HG02852 (cell line): Measurements from ENCODE around the gene MAP1LC3B2.

ENCODE experiments used
- ATAC-seq: cut with Tn5 transposase; IDR thresholded peaks from one replicate; pipeline ENCODE4 v1.9.1; 2021; ENCODE audit warnings: mild to moderate bottlenecking, moderate library complexity; ENCODE audit not compliant: unreplicated experiment

Gene MAP1LC3B2

DNA sequence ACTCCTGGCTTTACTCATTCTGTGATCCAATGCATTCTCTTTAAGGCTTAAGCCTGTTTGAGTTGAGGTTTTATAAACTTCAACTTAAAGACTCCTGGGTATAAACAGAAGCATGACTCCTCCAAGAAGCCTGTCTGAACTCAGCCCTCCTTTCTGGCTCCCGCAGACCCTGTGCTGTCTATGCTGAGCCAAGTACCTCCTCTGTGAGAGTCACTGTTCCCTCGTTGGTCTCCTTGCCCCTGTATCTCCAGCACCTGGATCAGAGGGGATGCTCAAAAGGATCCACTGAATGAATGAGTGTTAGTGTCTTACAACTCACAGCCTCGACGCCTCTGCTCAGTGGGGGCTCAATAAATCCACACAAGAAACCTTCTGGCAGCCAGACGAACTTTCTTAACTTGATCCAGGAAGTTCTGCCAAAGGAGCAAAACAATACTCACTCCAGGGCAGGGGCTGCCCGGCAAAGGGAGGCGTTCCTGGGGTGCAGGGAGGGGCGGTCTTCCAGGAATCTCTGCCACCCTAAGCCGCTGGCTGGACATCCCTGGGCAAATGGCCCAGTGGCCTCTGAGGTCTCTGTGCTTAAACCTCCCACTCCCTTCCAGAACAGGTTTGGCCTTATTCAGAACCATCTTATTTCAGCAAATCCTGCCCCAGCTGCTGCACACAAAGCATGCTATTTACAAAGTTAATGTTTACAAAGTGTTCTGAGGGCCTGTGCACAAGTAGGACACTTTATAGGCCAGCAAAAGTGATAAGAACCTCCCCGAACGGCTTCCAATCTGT is 32.9 kb downstream of the MAP1LC3B2 start:
- no peak for ATAC-seq

GRCh38 chr12:116592731-116593130 is 33.5 kb downstream of the MAP1LC3B2 start:
- no peak for ATAC-seq

GRCh38 chr12:116594325-116595038 is 35.3 kb downstream of the MAP1LC3B2 start:
- ATAC-seq, result no peak

GRCh38 chr12:116595186-116595585 is 36.0 kb downstream of the MAP1LC3B2 start:
- ATAC-seq, result no peak

GRCh38 chr12:116595672-116596071 is 36.5 kb downstream of the MAP1LC3B2 start:
- ATAC-seq, result no peak

DNA sequence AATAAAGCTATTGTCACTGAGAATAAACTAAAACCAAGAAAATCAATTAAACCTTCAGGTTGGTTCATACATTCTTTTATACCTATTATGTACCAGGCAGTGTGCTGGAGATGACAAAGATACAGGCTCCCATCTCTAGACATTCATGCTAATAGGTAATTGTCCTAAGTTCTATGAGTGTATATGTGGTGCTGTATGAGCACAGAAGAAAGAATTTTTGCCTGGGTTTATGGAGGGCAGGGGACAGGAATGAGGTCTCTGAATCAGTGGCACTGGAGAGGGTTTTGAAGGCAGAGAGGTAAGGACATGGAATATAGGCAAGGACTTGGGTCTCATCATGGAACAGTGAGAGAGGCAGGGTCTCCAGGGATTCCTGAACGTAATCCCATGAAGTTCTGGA is 38.7 kb downstream of the MAP1LC3B2 start:
- no peak for ATAC-seq

DNA sequence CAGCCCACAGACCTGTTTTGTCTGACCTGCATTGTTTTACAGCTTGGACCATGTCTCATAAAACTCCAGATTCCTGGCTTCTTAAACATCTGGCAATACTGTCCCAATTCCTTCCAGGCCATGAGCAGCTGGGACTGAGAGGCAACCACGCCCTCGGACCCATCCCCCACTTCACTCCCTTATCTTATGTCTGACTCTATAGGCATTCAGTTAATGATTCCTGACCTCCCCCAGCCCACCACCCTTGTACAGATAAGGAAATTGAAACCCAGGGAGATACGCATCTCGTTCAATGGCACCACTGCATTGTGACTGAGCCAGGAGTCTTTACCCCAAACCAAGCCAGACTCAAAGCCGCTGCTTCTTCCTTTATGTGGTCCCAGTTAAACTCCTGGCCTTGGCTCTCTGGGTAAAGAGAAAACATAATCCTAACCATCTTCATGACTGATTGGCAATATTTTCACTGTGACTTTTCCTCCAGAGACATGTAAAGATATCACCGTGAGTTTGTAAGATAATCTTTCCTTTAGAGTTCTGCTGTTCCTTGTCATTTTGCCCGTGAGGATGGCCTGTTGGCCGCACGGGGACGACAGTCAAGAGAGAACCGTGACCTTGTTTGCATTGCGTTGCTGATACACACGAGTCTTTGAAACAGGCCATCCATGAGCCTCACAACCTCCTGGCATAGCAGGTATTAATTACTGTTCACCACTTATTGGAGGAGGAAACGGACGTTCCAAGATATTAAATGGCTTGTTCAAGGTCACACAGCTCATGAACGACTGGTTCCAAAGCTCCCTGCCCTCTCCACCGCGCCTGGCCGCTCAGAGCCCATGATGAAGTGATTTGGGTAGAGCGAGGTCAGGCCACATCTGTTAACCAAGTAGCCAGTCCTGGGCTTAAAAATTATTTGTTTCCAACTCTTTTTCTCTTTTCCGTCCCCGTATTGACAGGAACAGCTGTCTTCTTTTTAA is 39.4 kb downstream of the MAP1LC3B2 start:
- ATAC-seq, result no peak

DNA sequence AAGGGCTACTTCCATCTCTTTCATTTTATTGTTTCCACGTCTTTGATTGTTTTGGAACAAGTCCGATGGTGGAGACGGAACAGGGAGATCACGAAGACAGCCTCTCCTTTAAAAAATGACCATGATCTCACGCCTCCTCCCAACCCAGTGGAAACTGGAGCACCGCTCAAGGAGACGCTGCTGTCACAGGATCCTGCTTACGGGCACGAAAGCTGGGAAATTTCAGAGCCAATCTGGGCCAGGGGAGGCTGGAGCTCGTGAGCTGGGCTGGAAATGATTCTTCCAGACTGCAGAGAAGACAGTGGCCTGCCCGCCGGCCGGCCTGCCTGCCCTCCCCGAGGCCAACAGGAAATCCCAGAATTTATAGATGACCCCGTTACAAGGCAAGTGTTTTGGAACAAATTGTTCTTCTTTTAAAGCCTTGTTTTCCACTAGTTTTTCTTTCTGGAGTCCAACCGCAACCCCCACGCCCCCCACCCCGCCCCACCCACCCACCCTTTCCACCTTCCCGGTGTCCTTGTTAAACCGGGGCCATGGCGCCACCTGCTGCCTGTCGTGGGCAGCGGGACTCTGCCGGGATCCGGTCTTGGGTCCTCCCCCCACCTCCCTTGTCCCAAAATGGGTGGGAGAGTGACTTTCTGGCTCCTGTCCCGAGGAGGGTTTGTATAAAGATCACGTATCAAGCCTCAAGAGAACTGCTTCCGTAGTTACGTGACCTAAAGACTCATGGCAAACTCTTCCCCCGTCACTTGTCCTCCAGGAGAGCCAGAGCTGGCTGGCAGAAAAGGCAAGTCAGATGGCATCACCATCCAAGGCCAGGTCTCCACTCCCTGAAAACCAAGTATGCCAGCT is 40.3 kb downstream of the MAP1LC3B2 start:
- ATAC-seq, result no peak

DNA sequence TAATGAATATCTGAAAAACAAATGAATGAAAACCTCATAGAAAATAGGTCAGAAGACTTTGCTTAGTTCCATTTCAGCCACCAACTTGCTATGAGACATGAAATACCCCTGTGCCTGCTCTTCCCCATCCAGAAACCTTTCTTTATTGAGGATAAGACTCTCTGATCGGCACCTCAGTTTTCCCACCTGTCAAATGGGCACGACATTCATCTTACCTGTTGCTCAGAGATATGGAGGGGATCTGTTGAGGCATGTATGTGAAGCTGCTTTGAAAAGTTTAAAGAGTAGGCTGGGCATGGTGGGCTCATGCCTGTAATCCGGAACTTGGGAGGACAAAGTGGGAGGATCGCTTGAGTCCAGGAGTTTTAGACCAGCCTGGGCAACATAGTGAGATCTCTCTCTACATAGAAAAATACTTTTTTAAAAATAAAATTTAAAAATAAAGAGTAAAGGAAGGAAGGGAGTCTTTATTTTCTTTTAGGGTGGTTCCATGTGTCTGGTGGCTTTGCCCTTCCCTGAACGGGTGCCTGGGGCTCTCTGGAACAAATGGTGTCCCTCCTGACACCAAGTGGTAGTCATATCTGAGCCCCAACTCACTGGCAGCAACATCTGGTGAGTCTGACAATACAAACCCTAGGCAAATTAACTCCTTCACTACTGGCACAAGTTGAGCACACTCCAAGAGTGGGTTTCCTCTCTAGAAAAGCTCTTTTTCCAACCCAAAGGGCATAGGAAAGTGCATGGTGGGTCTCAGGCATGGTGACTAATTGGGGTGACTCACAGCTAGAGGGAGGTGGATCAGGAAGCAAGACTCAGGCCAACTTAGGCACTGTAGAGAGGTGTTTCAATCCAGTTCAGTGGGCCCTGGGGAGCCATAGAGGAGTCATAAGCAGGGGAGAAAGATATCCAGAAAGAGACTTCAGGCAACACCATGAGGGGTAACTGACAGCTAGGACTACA is 42.1 kb downstream of the MAP1LC3B2 start:
- ATAC-seq, result no peak

DNA sequence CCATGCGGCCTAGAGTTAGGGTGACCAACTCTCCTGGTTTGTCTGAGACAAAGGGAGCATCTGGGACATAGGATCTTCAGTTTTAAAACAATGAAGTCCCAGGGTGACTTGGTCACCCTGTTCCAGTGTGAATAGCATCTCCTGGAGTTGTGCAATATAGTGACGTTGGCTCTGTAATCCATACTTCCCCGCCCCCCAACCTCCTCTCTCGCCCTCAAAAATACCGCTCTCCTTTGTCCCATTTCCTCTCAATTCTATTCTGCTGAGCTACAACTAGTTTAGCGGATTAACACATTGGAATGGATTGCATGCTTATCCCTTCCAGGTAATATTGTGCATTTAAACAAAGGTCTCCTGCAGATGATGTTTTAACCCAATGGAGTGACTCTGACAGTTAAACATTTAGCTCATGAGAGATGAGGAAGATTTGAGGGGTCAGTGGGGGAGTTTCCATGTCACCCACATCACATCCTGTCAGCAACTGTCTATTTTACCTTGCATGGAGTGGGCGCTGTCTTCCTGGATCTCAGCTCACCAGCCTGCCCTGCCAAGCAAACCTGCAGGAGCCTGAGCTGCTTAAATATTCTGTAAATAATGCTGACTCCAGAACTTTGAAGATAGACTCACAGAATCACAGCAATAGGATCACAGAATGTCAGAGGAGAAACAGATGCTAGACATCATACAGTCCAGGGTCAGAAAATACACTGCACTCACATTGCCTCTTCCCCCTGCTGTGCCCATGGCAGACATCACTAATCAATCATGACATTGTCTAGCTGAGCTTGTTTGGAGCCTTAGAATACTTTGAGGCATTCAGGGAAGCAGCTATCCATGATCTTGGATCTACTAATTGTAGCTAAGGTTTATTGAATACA is 43.0 kb downstream of the MAP1LC3B2 start:
- ATAC-seq, result no peak

- ATAC-seq, result no peak
Measured at GRCh38 chr12:116603546-116604177, 44.5 kb downstream of the MAP1LC3B2 start.

- no peak for ATAC-seq
Measured at GRCh38 chr12:116604178-116604895, 45.2 kb downstream of the MAP1LC3B2 start.

DNA sequence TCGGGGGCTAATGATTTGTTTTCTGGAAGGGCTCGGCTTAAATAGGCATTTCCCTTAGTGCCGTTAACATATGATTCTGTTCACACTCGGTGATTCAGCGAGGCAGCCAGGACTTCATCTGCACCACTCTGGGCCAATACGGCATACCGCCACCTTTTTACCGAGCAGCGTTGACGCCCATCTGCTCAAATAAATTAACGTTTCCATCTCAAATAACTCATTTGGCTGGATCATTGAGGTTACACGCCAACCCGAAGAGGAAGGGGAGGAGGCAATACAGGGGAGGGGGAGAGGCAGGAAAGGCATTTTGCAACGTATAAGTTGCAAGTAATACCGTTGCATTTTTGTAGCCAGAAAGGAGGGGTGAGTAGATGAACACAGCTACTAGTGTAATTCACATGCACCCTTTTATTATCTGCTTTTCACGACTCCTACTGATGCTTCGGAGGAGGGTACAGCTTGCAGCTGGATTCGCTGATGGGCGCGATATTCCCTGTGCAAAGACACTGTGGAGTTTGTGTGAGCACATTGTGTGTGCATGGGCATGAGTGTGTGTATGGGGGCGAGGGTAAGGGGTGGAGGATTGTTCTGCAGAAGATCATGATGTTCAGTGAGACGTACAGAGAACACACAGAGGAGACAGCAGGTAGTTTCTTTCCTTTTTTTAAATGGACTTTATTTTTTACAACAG is 45.9 kb downstream of the MAP1LC3B2 start:
- ATAC-seq, result no peak

DNA sequence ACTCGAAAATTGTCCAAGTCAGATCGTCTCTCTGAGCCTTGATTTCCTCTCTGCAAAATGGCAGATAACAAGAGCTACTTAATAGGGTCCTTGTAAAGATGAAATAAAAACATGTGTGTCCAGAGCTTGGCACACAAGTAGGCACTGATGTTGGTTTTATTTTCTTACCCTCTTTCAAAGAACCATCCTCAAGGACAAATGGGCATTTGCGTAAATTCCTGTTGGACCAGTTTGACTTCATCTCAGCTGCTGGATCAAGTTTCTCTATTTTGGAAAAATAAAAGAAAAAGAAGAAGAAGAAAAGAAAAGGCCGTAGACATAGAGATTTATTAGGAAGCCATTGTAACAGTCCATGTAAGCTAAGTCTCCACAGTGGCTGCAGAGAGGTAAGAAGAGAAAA is 47.2 kb downstream of the MAP1LC3B2 start:
- no peak for ATAC-seq

GRCh38 chr12:116607039-116607438 is 47.9 kb downstream of the MAP1LC3B2 start:
- ATAC-seq, result no peak

GRCh38 chr12:116609319-116610114 is 50.3 kb downstream of the MAP1LC3B2 start:
- no peak for ATAC-seq
